Ascending aorta (tissue), 2 donors: ENCODE results near the gene SEMA3F. TPM values are rescaled to one million over a fixed set of nuclear protein-coding genes. Genes with fewer than 3 reads are reported as not detected.

ENCODE experiments used
- DNase-seq, 2 donors: peaks; one replicate each; pipeline ENCODE4 v3.0.0-alpha.2; 2019; ENCODE audit warnings: low spot score in 2 of 2
- H3K27ac ChIP-seq, 2 donors: fragments of 200-600 bp; sonication (generic); one replicate each; pipeline ENCODE4 v1.5.1; 2016 to 2017; ENCODE audit warnings: mild to moderate bottlenecking in 1 of 2
- H3K27me3 ChIP-seq: fragments of 200-600 bp; sonication (generic); one replicate; pipeline ENCODE4 v1.5.1; 2017
- H3K36me3 ChIP-seq, 2 donors: fragments of 200-600 bp; sonication (generic); one replicate each; pipeline ENCODE4 v1.5.1; 2016
- H3K4me1 ChIP-seq, 2 donors: fragments of 200-600 bp; sonication (generic); one replicate each; pipeline ENCODE4 v1.5.1; 2016 to 2017; ENCODE audit warnings: mild to moderate bottlenecking in 1 of 2
- H3K4me3 ChIP-seq, 2 donors: fragments of 200-600 bp; sonication (generic); one replicate each; pipeline ENCODE4 v1.5.1; 2016 to 2017; ENCODE audit warnings: mild to moderate bottlenecking in 1 of 2
- H3K9me3 ChIP-seq, 2 donors: fragments of 200-600 bp; sonication (generic); one replicate each; pipeline ENCODE4 v1.5.1; 2016
- CTCF ChIP-seq, 3 experiments: fragments of 200-600 bp in 2 of 3; fragments of 450-650 bp in 1 of 3; sonication (generic) in 2 of 3; IDR thresholded peaks; one replicate each; pipeline ENCODE4 v1.5.1; 2016 to 2019; ENCODE audit warnings: antibody characterized with exemption in 3 of 3, mild to moderate bottlenecking in 1 of 3, moderate library complexity in 1 of 3
- intact Hi-C: fragments of 100-400 bp; cut with DNase I; formaldehyde crosslinking; loops from one replicate; pipeline ENCODE4 v1.15.1; 2023
- total RNA-seq: library from RNA; depleted of rRNA; stranded (reverse); fragments of >200 nt; gene quantifications from one replicate; pipeline ENCODE4 v1.1.0, GENCODE V29; 2016

The SEMA3F gene
- total RNA-seq, 1 donor from 2014 or later = 75.0 TPM

- no peak for TF ChIP-seq CTCF (IDR thresholded peaks at IDR 0.05)
- Histone ChIP-seq H3K27ac (no peak overlapping the region), H3K4me3 (no peak overlapping the region), H3K9me3 (no peaks in the 10 kb centered on the region), H3K36me3 (no peaks in the 10 kb centered on the region), H3K4me1 (no peaks in the 10 kb centered on the region), H3K27me3 (no peaks in the 10 kb centered on the region)
- intact Hi-C loops = no loop called here
- no peak for DNase-seq
Measured at GRCh38 chr3:50219285-50219684, 64.2 kb downstream of the SEMA3F start.

- DNase-seq = no peak
- Histone ChIP-seq H3K4me3 (no peak overlapping the region), H3K27me3 (no peaks in the 10 kb centered on the region), H3K27ac (no peak overlapping the region), H3K9me3 (no peaks in the 10 kb centered on the region), H3K36me3 (no peaks in the 10 kb centered on the region), H3K4me1 (no peaks in the 10 kb centered on the region)
- intact Hi-C loops = no loop called here
- no peak for TF ChIP-seq CTCF (IDR thresholded peaks at IDR 0.05)
Measured at GRCh38 chr3:50220109-50220508, 65.0 kb downstream of the SEMA3F start.

GRCh38 chr3:50221051-50221410 is 65.9 kb downstream of the SEMA3F start:
- Histone ChIP-seq H3K9me3 (no peaks in the 10 kb centered on the region), H3K27me3 (no peaks in the 10 kb centered on the region), H3K4me3 (no peak overlapping the region), H3K27ac (no peak overlapping the region), H3K4me1 (no peaks in the 10 kb centered on the region), H3K36me3 (no peaks in the 10 kb centered on the region)
- no peak for DNase-seq
- intact Hi-C loops = no loop called here
- no peak for TF ChIP-seq CTCF (IDR thresholded peaks at IDR 0.05)

GRCh38 chr3:50221411-50222168 is 66.5 kb downstream of the SEMA3F start:
- peaks cover 0 to 5% of the 10 kb centered on the region in 2 donors for H3K4me1 ChIP-seq
- intact Hi-C loops = no loop called here
- no peaks in the 10 kb centered on the region for H3K9me3 ChIP-seq

GRCh38 chr3:50222169-50222528 is 67.0 kb downstream of the SEMA3F start:
- H3K4me3 ChIP-seq = no peak overlapping the region
- H3K27me3 ChIP-seq = no peaks in the 10 kb centered on the region
- intact Hi-C loops = no loop called here
- TF ChIP-seq CTCF (IDR thresholded peaks at IDR 0.05) = no peak
- DNase-seq = no peak
- H3K9me3 ChIP-seq = no peaks in the 10 kb centered on the region
- no peak overlapping the region for H3K27ac ChIP-seq
- no peaks in the 10 kb centered on the region for H3K36me3 ChIP-seq
- peaks cover 0 to 11% of the 10 kb centered on the region in 2 donors for H3K4me1 ChIP-seq

More at GRCh38 chr3:50221411-50222168, 66.5 kb downstream of the SEMA3F start:
- no peaks in the 10 kb centered on the region for H3K36me3 ChIP-seq
- no peak for DNase-seq
- H3K4me3 ChIP-seq = no peak overlapping the region
- no peak for TF ChIP-seq CTCF (IDR thresholded peaks at IDR 0.05)
- no peaks in the 10 kb centered on the region for H3K27me3 ChIP-seq
- no peak overlapping the region for H3K27ac ChIP-seq

- H3K9me3 ChIP-seq = no peaks in the 10 kb centered on the region
- no peak overlapping the region for H3K4me3 ChIP-seq
- DNase-seq = no peak
- peaks cover 0 to 16% of the 10 kb centered on the region in 2 donors for H3K4me1 ChIP-seq
- no peaks in the 10 kb centered on the region for H3K36me3 ChIP-seq
- H3K27me3 ChIP-seq = no peaks in the 10 kb centered on the region
- intact Hi-C loops = no loop called here
- no peak for TF ChIP-seq CTCF (IDR thresholded peaks at IDR 0.05)
- H3K27ac ChIP-seq = no peak overlapping the region
Measured at GRCh38 chr3:50224639-50225038, 69.5 kb downstream of the SEMA3F start.
